ENCODE results near the gene MRPL18. TPM values are rescaled to one million over a fixed set of nuclear protein-coding genes. Genes with fewer than 3 reads are reported as not detected.
"Not testable (repeated sequence)": the region's sequence is repeated elsewhere in the genome, so short reads cannot be mapped to it uniquely, and the experiment has no call there.

The MRPL18 gene
- total and polyA plus RNA-seq, 2 donors (not counting 1 experiment from before 2014, with no cell fraction given): 80.4 to 87.1 TPM

DNA sequence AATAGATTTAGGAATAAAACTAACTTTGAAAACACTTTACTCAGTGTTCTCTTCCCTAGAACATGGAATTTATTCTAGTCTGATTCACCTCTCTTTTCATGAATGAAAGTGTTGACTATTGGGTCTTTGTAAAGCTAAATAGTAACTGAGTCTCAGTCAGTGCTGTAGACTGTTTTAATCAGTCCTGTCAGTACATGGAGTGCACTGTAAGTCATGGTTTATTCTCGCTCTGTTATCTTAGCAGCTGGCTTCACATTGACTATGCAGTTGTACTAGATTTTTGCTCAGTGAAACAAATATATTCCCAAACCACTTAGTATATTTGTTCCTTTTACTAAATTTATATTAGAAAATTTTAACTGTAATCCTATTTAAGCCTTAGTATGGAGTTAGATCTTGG, 43.5 kb upstream of the MRPL18 start:
- Histone ChIP-seq H3K4me3 (replicated peaks in 1 of 4; ENCODE audit: control extremely low read depth in 1 of 4, insufficient read depth in 1 of 4, low read depth in 3 of 4, low read length in 4 of 4) (no peak overlapping the region), H3K9me3 (ENCODE audit: control insufficient read depth, insufficient read depth, low read depth, low read length) (no peaks in the 10 kb centered on the region), H3K4me2 (ENCODE audit: extremely low read depth, insufficient read depth, low read length) (no peak overlapping the region), H4K20me1 (ENCODE audit: control insufficient read depth, extremely low read depth, insufficient read depth, low read length) (no peaks in the 10 kb centered on the region), H3K36me3 (ENCODE audit: control insufficient read depth, insufficient read depth, low read length) (peaks cover 11% of the 10 kb centered on the region), H3K9ac (ENCODE audit: insufficient read depth, low read length) (no peak overlapping the region), H3K27me3 (ENCODE audit: control insufficient read depth, insufficient read depth, low read length) (no peaks in the 10 kb centered on the region), H3K27ac (ENCODE audit: insufficient read depth, low read length) (no peak overlapping the region), H2AFZ (ENCODE audit: low read length) (no peak overlapping the region), H3K79me2 (ENCODE audit: control insufficient read depth, insufficient read depth, low read length) (peaks cover 9% of the 10 kb centered on the region), H3K4me1 (ENCODE audit: control insufficient read depth, extremely low read depth, insufficient read depth, low read length) (no peaks in the 10 kb centered on the region)
- TF ChIP-seq CTCF (conservative IDR thresholded peaks at IDR 0.05 in 1 of 2, IDR thresholded peaks at IDR 0.05 in 1 of 2; ENCODE audit: low read depth in 1 of 2, low read length in 2 of 2): no peak
- no peak for TF ChIP-seq EZH2 (IDR thresholded peaks at IDR 0.05; ENCODE audit: low read length, missing control alignments)
- no peak for DNase-seq (ENCODE audit: low read depth in 2 of 2)

DNA sequence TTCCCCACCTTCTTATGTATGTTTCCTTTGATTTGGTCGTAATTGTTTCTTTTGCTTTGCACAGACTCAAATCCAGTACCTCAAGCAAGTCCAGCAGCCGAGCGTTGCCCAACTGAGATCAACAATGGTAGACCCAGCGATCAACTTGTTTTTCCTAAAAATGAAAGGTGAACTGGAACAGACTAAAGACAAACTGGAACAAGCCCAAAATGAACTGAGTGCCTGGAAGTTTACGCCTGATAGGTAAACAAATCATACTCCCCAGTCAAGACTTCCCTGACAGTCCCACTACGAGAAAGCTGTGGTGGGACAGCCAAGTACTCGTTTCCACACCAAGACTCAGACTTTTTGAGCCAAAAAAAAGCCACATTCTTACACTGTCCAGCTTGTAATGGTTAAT, 42.1 kb upstream of the MRPL18 start:
- not testable (repeated sequence) for DNase-seq (ENCODE audit: low read depth in 2 of 2); H3K4me2 ChIP-seq (ENCODE audit: extremely low read depth, insufficient read depth, low read length); H3K27ac ChIP-seq (ENCODE audit: insufficient read depth, low read length); H3K9ac ChIP-seq (ENCODE audit: insufficient read depth, low read length); H3K4me3 ChIP-seq (replicated peaks in 1 of 4; ENCODE audit: control extremely low read depth in 1 of 4, insufficient read depth in 1 of 4, low read depth in 3 of 4, low read length in 4 of 4); H3K9me3 ChIP-seq (ENCODE audit: control insufficient read depth, insufficient read depth, low read depth, low read length); H2AFZ ChIP-seq (ENCODE audit: low read length); H3K27me3 ChIP-seq (ENCODE audit: control insufficient read depth, insufficient read depth, low read length); H3K4me1 ChIP-seq (ENCODE audit: control insufficient read depth, extremely low read depth, insufficient read depth, low read length); H4K20me1 ChIP-seq (ENCODE audit: control insufficient read depth, extremely low read depth, insufficient read depth, low read length); H3K79me2 ChIP-seq (ENCODE audit: control insufficient read depth, insufficient read depth, low read length)
- peaks cover 10% of the 10 kb centered on the region for H3K36me3 ChIP-seq (ENCODE audit: control insufficient read depth, insufficient read depth, low read length)

- H3K4me1 ChIP-seq (ENCODE audit: control insufficient read depth, extremely low read depth, insufficient read depth, low read length): no peaks in the 10 kb centered on the region
- peaks cover 17% of the 10 kb centered on the region for H3K36me3 ChIP-seq (ENCODE audit: control insufficient read depth, insufficient read depth, low read length)
- H3K4me3 ChIP-seq (replicated peaks in 1 of 4; ENCODE audit: control extremely low read depth in 1 of 4, insufficient read depth in 1 of 4, low read depth in 3 of 4, low read length in 4 of 4): no peak overlapping the region
- H2AFZ ChIP-seq (ENCODE audit: low read length): no peak overlapping the region
- no peaks in the 10 kb centered on the region for H3K27me3 ChIP-seq (ENCODE audit: control insufficient read depth, insufficient read depth, low read length)
- TF ChIP-seq EZH2 (IDR thresholded peaks at IDR 0.05; ENCODE audit: low read length, missing control alignments) (no peak), CTCF (conservative IDR thresholded peaks at IDR 0.05 in 1 of 2, IDR thresholded peaks at IDR 0.05 in 1 of 2; ENCODE audit: low read depth in 1 of 2, low read length in 2 of 2) (no peak)
- H4K20me1 ChIP-seq (ENCODE audit: control insufficient read depth, extremely low read depth, insufficient read depth, low read length): no peaks in the 10 kb centered on the region
- H3K9me3 ChIP-seq (ENCODE audit: control insufficient read depth, insufficient read depth, low read depth, low read length): no peaks in the 10 kb centered on the region
- H3K27ac ChIP-seq (ENCODE audit: insufficient read depth, low read length): no peak overlapping the region
- peaks cover 5% of the 10 kb centered on the region for H3K79me2 ChIP-seq (ENCODE audit: control insufficient read depth, insufficient read depth, low read length)
- no peak overlapping the region for H3K4me2 ChIP-seq (ENCODE audit: extremely low read depth, insufficient read depth, low read length)
- DNase-seq (ENCODE audit: low read depth in 2 of 2): no peak
- H3K9ac ChIP-seq (ENCODE audit: insufficient read depth, low read length): no peak overlapping the region
Measured at GRCh38 chr6:159751448-159751847, 38.8 kb upstream of the MRPL18 start.

Measured in fibroblast of lung (primary cell).